GM12864 (cell line): ENCODE data around the gene PPFIA2.
"Not testable (repeated sequence)": the region's sequence is repeated elsewhere in the genome, so short reads cannot be mapped to it uniquely, and the experiment has no call there.

Source experiments
- DNase-seq: peaks from one replicate; pipeline ENCODE4 v3.0.0-alpha.2; 2011; ENCODE audit warnings: low read depth
- H3K4me3 ChIP-seq: 2 replicates; pipeline ENCODE4 v1.5.1; 2011; ENCODE audit warnings: mild to moderate bottlenecking, low read depth, low read length, control low read depth
- CTCF ChIP-seq: IDR thresholded peaks from 2 replicates; pipeline ENCODE4 v1.5.1; 2011; ENCODE audit warnings: low read depth, mild to moderate bottlenecking, moderate library complexity, low read length, control low read depth, inconsistent platforms; ENCODE audit errors: missing control alignments

The PPFIA2 gene

GRCh38 chr12:81683881-81684280 is 75.3 kb downstream of the PPFIA2 start:
- H3K4me3 ChIP-seq: no peak overlapping the region
- TF ChIP-seq CTCF: no peak
- DNase-seq: no peak

DNA sequence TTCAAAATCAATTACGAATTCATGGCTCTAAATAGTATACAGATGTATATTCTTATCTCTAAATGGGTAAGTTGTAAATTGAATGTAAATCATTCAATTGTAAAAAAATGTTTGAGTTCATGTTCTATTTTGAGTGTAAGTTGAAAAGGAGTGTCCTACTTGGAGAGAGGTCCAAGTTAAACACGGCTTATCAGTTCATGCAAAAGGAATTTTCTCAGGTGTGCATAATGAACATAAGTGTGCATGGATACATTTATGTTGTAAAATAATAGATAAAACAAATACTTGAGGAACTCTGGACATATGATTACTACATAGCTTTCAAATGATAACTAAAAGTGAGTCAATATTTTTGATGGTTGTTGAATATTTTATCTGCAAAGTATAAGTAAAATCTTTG is 79.5 kb downstream of the PPFIA2 start:
- TF ChIP-seq CTCF: no peak
- no peak for DNase-seq

GRCh38 chr12:81670759-81671158 is 88.4 kb downstream of the PPFIA2 start:
- DNase-seq: no peak
- no peak for TF ChIP-seq CTCF
- no peak overlapping the region for H3K4me3 ChIP-seq

More for the DNA sequence above, 79.5 kb downstream of the PPFIA2 start:
- H3K4me3 ChIP-seq: no peak overlapping the region

- no peak overlapping the region for H3K4me3 ChIP-seq
- no peak for DNase-seq
- no peak for TF ChIP-seq CTCF
These were observed 90.7 kb downstream of the PPFIA2 start for GRCh38 chr12:81668475-81668874.

DNA sequence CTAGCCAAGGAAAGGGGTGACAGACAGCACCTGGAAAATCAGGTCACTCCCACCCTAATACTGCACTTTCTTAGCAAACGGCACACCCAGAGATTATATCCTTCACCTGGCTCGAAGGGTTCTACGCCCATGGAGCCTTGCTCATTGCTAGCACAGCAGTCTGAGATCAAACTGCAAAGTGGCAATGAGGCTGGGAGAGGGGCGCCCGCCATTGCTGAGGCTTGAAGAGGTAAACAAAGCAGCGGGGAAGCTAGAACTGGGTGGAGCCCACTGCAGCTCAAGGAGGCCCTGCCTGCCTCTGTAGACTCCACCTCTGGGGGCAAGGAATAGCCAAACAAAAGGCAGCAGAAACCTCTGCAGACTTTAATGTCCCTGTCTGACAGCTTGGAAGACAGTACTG is 99.8 kb downstream of the PPFIA2 start:
- H3K4me3 ChIP-seq, DNase-seq: not testable (repeated sequence)

- H3K4me3 ChIP-seq: no peak overlapping the region
- DNase-seq: no peak
- TF ChIP-seq CTCF: peak; percentile 13
These were observed 114.6 kb downstream of the PPFIA2 start for GRCh38 chr12:81644503-81644902.

DNA sequence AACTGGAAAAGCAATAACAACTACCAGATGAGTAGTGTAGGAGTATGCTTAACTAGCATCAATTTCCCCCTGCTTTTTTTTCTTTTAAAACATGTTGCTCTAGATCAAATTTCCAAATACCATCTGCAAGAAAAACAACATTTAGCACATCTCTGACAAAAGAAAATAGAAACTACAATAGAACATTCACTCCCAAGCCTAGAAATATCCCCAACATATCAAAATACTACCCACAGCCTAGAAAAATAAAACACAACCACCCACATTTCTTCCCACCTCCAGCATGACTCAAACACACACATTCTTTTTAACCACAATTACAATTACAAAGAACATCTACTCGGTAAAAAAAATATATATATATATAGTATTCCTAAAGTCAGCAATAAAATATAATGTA is 120.0 kb downstream of the PPFIA2 start:
- no peak for DNase-seq
- no peak for TF ChIP-seq CTCF

DNA sequence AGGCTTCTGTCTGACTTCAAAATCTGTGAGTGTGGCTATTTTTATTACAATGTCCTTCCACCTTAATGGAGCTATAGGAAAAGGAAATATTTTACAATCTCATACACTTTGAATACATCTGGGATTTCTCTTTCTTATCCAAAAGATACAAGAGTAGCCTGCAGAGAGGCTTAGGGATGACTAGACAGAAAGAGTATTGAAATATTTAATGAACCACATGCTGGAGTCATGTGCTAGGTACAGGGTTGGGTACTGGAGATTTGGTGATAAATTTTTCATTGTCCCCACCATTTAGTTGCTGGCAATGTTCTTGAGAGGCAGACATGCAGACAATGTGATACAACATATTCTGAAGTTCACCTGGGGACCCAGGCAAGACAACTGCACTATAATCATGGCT is 126.0 kb downstream of the PPFIA2 start:
- no peak for TF ChIP-seq CTCF
- no peak for DNase-seq
- H3K4me3 ChIP-seq: no peak overlapping the region

More for the DNA sequence above, 120.0 kb downstream of the PPFIA2 start:
- H3K4me3 ChIP-seq: no peak overlapping the region
